ENCODE data around the gene LRRC8B. TPM values are rescaled to one million over a fixed set of nuclear protein-coding genes. Genes with fewer than 3 reads are reported as not detected.

LRRC8B gene
- total RNA-seq = not detected in 2 replicates

DNA sequence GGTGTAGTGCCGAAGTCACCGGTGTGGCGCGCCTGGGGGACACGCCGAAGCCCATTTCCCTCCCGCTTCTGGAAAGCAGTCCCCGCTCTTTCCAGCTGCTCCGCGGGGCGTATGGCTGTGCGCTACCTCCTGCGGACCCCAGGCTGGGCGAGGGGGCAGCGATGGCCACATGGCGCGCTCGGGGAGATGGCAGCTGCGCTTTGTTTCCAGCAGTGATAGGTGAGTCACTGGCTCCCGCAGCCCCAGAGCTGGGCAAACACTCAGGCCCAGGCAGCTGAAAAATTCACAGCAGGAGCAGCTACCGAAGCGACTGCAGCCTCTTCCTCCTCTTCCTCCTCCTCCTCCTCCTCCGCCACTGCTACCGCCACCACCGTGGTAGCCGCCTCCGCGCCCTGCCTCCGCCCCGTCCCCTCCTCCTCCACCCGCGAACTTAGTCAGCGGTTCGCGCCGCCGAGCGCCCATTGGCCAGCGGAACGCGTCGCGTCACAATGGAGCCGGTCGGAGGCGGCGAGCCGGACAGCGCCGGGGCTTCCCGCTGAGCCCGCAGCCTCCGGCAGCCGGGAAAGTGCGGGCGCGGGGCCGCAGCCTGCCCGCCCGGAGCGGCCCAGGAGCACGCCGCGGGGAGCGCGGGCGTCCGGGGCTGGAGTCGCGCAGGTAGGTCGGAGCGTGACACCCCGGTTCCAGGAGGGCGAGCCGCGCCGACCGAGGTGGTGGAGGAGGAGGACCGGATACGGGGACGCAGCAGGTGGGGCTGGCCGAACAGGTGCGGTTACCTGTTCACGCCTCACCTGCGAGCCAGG is at the start of gene LRRC8B:
Gene LRRC8B, plus strand, starts transcription at position 461 of the 800 bp plus-strand sequence. CDS start 57,822 bp downstream, outside the sequence.

DNA sequence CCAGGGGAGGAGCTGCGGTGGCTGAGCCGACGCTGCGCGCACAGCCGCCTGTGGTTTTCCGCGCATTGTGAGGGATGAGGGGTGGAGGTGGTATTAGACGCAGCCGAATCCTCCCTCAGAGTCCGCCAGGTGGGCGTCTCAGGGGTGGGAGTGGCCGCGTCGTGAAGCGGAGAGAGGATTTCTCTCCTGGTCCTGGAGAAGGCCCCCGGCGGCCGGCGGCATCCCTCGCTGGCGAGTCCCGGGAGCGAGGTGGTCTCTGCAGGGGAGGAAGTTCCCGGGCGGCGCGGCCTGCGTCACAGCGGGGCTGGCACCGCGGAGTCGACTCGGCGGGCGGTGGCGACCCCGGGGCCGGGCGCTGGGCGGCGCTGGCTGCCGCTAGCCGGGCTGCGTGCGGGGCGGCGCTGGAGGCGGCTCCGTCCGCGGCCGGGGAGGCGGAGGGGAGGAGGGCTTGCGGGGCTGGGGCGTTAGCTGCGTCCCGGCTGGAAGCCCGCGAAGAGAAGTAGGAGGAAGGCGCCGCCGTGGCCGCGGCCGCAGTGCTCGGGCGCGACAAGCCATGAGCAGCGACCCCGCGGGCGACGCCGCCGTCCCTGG is 108.1 kb downstream of the LRRC8B start, which contains the start of gene LRRC8C:
Gene LRRC8C, plus strand, starts transcription at position 464 of the 591 bp plus-strand sequence. CDS start 53,354 bp downstream, outside the sequence.

Other genes with a start within 250 kb of the LRRC8B start
- gene GBP6, start 160.8 kb upstream of the LRRC8B start, total RNA-seq = 0.11 TPM in 1 of 2 replicates, not detected in the other
- gene LRRC8C, start 108.3 kb downstream of the LRRC8B start, total RNA-seq = 0.11 and 0.39 TPM in 2 replicates

All from placental epithelial cell (primary cell).